NCI-H187 (cell line): ENCODE results near the gene FITM1.

Source experiments
- DNase-seq, 2 experiments: peaks; one replicate each; lab custom pipeline; 2025; lab: John Stamatoyannopoulos, UW

Gene FITM1

DNA sequence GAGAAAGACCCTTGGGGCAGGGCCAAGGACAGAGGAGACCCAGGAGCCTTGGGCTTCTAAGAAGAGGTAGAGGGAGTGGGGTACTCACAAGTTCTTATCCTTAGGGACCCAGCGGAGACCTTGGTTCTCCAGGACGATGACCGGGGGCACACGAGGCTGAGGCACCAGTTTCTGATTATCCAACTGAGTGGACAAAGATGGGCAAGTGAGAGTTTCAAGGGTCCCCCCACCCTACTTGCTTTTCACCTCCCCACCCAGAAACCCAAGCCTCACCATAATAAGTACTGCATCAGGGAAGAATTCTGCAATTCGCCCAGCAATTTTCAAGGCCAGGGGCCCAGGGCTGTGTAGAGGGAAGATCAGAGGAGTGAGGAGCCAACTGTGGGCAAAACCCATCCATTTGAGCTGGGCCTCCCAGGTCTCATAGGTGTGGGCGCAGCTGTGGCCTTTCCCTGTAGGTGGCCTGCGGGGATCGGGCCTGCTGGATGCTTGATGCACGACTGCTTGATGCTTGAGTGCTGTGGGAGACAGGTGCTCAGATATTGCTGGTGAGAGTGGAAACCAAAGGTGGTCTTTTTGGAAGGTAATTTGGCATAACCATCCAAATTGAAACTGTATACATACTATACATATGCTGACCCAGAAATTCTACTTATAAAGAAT is 8.9 kb downstream of the FITM1 start:
- DNase-seq, result no peak

DNA sequence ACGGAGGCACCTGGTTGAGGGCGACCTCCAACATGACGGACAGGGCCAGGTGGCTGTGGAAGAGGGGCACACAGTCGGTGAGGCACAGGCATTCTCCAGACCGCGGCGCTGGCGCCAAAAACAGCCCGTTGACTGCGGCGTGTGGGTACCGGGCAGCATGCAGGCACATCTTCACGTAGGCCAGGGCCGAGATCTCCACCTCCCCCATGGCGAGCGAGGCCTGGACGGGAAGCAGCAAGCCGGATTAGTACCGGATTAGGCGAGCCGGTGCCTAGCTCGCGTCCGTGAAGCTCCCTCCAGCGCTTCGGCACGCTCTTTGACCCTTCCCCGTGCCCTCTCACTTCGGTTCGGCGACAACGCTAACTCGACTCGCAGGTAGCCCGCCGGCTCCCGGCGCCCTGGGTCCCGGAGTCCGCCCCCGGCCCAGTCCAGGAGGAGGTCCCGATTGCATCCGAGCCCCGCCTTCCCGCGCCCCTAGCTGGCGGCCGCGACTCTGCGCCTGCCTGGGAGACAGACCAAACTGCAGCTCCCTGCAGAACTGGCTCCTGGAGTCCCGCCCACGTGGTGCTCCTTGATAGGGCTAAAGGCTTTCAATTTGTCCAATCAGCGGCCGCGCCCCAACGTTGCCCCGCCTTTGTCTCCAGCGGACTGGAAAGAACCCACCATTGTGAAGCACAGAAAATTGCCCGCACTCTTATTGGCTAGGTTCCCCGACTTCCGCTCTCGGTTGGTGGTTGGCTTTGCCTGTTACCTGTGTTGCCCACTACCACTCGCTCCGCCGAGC is 10.8 kb downstream of the FITM1 start, which contains the start of gene EMC9:
Gene EMC9 (minus strand): TSS at position 495 of the 784 bp plus-strand sequence. CDS start 287 bp downstream, at position 208.
- DNase-seq, result peak; percentile 99 to 100

DNA sequence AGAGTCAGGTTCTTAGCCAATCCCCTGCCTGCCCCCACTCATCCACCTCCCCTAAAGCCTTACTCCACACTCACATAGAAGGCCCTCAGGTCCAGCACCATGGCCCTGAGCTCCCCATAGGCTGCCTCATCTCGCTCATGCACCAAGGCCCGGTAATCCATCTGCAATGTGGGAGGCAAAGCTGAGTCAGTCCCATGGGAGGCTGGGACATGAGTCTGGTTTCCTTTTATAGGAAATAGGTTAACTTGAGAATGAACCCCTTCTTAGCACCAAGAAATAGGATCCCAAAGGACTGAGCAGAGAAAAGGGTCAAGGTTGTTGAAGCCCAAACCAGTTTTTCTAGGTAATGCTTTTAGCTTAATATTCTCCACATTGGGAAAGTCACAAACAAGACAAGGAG is 13.1 kb downstream of the FITM1 start:
- no peak for DNase-seq

DNA sequence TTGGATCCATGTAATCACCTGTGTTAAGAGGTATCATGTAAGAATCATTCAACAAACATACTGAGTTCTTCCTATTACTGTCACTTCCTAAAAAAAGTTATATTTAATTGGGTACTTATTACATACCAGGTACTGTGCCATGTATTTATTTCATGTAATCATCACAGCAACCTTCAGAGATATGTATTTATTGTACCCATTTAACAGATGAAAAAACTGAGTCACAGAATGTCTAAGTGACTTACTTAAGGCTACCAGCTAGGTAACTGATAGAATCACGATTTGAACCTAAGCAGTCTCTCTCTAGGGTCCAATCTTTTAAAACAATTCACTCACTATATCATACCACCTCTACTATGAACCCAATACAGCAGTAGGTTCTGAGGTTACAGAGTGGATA is 14.0 kb downstream of the FITM1 start:
- no peak for DNase-seq

DNA sequence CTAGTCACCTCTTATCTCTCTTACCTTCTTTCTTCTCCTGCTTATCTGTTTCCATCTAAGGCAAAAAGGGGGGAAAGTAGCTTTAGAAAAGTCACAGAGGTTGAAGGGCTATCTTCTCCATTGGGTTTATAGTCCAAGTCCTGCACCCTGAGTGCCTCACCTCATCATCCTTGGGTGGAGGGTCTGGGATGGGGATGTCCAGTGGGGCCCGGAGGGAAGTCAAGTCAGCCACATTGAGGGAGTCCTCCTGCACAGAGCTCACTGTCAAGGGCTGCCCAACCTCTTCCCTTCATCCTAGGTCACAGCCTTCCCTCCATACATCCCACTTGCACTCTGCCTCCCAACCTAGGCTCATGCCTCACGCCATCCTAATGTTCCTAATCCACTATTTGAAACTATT is 14.8 kb downstream of the FITM1 start:
- no peak for DNase-seq

DNA sequence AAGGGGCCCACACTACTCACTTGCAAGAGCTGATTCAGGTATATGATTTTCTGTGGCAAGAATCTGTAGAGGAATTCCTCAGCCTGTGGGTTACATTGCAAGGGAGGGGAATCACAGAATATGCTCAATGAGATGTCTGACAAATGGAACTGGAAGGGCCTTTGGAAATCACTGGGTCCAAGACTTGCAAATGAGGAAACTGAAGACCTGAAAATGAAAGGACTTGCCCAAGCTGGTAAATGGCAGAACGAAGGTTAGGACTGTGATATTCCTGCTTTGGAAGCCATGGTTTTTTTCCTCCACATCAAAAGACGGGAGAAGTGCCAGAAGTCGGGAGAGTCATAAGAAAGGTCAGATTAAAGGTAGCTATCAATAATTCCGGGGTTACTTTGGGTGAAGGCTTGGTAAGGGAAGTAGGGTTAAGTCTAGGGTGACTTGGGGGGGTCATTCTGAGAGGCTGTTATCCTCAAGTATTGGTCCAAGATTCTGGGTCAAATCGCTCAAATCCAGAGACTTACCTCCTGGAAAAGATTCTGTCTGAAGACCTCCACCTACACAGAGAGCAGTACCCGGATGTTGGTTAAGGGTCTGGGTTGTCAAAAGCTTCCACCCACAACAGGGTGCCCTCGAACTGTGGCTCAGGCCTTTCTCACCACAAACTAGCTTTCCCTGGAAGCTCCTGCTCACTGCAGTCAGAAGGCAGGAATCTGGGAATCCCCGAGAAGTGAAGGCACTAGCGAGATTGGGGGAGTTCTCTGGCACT is 15.4 kb downstream of the FITM1 start:
- DNase-seq, result peak in 1 of 2 experiments; percentile 87

DNA sequence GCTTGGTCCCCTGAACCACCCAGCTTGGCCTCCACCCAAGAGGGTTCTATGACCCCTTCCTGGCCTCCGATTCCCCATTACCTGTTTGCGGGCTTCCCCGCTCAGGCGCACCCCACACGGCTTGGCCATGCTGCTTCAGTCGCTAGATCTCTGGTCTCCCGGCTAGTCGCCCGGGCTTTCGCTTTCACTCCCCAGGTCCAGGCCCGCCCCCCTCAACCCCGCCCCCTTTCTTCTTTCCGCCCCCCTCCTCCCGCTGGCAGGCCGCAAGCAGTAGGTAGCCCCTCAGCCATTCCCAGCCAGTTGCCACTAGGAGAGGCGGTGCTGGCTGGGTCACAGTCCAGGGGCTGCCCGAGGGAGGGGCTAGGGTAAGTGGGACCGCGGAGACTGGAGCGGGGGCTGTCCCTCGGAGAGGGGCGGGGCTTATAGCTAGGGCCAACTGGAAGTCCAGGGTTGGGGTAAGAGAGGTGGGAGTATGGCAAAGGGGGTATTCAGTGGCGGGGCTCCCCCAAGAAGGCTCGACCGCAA is 16.1 kb downstream of the FITM1 start, which contains the start of gene PSME2:
Gene PSME2 (minus strand): TSS at position 158 of the 525 bp plus-strand sequence. CDS start 29 bp downstream, at position 129.
- peak; percentile 92 to 97 for DNase-seq

DNA sequence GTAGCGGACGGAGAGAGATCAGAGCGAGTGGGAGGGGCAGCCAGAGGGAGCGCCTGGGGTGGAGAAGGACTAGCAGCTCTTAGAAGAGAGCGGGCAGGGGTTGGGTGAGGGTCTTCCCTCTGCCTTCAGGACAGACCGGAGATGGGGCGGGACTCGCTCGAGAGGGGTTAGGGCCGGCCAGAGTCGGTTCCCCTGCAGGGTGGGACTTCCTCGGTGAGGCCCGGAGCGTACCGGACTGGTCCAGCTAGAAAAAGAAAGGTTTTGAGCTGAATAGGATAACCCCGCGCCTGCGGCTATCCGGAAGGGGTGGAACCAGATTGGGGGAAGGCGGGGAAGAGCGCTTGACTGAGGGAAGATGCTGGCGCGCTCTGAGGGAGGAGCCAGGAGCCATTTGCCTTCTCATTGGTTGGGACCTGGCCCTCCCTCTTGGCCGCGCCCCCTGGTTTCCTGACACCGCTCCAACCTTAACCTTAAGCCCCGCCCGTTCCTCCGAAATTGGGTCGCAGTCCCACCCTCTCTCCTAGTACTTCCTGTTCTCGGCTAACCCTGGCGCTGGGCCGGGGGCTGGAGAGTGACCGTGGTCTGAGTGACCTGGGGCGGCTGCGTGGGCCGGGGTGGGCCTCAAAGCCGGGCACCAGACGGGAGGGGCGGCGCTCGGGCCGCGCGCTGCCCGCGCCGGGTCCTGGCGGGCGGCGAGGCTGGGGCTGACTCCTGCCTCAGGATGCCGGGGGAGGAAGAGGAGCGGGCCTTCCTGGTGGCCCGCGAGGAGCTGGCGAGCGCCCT is 16.7 kb downstream of the FITM1 start, which contains the start of gene RNF31:
Gene RNF31 (plus strand): TSS at position 521 of the 783 bp plus-strand sequence. CDS start 201 bp downstream, at position 722.
- peak; percentile 96 to 98 for DNase-seq

DNA sequence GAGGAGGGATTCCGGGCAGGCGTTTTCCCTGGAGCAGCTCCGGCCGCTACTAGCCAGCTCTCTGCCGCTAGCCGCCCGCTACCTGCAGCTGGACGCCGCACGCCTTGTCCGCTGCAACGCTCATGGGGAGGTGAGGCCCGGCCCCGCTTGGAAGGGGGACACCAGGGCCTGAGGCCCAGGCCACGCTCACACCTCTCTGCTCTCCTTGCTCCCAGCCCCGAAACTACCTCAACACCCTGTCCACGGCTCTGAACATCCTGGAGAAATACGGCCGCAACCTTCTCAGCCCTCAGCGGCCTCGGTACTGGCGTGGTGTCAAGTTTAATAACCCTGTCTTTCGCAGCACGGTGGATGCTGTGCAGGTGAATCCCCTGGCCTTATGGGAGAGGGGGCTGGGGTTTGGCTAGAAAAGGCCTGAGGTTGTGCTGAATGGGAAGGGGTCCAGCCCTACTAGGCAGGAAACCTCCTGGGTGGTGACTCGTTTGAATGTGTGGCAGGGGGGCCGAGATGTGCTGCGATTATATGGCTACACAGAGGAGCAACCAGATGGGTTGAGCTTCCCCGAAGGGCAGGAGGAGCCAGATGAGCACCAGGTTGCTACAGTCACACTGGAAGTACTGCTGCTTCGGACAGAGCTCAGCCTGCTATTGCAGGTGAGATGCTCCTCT is 17.4 kb downstream of the FITM1 start:
- no peak for DNase-seq

DNA sequence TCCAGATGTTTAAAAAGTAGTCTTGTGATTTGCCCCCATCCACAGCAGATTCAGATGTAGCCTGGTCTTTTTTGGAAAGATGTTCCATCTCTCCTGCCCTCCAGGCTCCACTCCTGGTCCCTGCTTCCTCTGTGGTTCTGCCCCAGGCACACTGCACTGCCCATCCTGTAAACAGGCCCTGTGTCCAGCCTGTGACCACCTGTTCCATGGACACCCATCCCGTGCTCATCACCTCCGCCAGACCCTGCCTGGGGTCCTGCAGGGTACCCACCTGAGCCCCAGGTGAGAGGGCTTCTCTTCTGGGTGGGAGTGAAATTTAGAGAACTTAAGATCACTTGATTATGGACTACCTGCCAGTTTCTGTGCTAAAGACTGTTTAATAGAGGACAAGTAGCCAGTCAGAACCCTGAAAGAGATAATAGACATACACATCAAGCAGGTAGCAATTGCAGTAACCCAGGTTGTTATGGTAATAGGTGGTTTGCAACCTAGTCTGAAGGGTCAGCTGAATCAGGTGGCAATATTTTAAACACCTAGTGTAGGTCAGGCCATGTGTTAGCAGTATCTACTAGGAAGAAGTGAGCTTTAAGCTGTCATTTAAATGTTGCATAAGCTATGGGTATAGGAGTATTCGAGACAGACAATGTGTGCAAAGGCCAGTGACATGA is 19.0 kb downstream of the FITM1 start:
- no peak for DNase-seq

DNA sequence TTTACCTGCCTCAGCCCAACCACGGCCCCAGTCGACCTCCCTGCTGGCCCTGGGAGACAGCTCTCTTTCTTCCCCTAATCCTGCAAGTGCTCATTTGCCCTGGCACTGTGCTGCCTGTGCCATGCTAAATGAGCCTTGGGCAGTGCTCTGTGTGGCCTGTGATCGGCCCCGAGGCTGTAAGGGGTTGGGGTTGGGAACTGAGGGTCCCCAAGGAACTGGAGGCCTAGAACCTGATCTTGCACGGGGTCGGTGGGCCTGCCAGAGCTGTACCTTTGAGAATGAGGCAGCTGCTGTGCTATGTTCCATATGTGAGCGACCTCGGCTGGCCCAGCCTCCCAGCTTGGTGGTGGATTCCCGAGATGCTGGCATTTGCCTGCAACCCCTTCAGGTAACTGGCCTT is 19.6 kb downstream of the FITM1 start:
- DNase-seq, result no peak

DNA sequence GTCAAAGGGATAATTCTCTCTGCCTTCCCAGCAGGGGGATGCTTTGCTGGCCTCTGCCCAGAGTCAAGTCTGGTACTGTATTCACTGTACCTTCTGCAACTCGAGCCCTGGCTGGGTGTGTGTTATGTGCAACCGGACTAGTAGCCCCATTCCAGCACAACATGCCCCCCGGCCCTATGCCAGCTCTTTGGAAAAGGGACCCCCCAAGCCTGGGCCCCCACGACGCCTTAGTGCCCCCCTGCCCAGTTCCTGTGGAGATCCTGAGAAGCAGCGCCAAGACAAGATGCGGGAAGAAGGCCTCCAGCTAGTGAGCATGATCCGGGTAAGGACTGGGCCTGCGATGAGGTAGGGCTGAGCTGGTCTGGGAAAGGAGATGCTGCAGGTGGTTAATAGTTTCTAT is 20.1 kb downstream of the FITM1 start:
- DNase-seq, result no peak

DNA sequence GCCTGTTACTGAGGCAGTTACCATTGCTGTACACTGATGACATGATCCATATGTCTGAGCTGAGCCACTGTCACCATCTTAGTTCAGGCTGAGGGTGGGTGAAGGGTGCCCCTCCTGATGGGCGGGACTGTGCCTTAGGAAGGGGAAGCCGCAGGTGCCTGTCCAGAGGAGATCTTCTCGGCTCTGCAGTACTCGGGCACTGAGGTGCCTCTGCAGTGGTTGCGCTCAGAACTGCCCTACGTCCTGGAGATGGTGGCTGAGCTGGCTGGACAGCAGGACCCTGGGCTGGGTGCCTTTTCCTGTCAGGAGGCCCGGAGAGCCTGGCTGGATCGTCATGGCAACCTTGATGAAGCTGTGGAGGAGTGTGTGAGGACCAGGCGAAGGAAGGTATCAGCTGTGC is 20.5 kb downstream of the FITM1 start:
- DNase-seq, result no peak

DNA sequence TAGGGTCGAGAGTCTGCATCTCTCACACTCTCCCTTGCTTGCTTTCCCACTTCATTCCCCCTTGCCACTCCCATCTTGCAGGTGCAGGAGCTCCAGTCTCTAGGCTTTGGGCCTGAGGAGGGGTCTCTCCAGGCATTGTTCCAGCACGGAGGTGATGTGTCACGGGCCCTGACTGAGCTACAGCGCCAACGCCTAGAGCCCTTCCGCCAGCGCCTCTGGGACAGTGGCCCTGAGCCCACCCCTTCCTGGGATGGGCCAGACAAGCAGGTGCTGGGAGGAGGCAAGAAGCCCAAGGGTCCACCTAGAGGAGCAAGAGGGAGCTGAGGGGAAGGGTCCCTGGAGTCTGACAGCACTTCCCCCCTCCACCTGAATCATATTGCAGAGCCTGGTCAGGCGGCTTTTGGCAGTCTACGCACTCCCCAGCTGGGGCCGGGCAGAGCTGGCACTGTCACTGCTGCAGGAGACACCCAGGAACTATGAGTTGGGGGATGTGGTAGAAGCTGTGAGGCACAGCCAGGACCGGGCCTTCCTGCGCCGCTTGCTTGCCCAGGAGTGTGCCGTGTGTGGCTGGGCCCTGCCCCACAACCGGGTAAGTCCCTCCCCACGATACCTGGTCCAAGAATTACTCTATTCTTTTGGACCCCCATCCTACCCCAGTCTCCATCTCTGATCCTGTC is 21.1 kb downstream of the FITM1 start:
- DNase-seq, result no peak

DNA sequence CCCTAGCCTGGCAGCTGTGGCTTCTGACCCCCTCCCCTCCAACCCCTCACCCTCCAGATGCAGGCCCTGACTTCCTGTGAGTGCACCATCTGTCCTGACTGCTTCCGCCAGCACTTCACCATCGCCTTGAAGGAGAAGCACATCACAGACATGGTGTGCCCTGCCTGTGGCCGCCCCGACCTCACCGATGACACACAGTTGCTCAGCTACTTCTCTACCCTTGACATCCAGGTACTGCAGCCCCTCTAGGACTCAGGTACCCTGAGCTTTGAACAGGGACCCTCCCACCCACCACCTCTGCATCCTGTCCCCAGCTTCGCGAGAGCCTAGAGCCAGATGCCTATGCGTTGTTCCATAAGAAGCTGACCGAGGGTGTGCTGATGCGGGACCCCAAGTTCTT is 24.6 kb downstream of the FITM1 start:
- DNase-seq, result no peak

DNA sequence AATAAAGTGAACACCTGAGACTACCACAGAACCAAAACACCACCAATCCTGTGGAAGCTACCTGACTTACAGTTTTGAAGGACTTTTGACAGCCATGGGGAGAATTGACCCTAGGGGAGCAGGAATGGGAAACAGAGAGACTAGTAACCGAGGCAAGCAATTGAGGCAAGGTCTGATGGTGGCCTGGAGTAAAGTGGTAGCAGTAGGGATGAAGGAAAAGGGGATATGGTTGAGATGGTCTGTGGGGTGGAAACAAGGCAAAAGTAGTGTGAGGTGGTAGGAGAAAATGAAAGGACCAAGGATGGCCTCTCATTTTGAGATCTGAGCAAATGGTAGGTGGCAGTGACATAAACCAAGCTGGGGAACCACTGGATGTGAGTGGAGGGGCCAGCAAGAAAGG is 26.4 kb downstream of the FITM1 start:
- DNase-seq, result no peak

DNA sequence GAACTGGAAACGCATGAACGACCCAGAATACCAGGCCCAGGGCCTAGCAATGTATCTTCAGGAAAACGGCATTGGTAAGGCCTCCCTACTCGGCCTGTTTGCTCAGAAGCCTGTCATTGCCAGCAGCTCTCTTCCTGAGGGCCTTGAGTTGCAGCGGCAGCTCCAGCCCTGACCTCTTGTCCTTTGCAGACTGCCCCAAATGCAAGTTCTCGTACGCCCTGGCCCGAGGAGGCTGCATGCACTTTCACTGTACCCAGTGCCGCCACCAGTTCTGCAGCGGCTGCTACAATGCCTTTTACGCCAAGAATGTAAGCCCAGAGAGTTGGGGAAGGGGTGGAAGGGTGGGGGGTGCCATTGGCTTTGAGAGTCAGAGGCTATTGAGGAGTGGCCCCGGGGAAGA is 26.9 kb downstream of the FITM1 start:
- DNase-seq, result no peak

DNA sequence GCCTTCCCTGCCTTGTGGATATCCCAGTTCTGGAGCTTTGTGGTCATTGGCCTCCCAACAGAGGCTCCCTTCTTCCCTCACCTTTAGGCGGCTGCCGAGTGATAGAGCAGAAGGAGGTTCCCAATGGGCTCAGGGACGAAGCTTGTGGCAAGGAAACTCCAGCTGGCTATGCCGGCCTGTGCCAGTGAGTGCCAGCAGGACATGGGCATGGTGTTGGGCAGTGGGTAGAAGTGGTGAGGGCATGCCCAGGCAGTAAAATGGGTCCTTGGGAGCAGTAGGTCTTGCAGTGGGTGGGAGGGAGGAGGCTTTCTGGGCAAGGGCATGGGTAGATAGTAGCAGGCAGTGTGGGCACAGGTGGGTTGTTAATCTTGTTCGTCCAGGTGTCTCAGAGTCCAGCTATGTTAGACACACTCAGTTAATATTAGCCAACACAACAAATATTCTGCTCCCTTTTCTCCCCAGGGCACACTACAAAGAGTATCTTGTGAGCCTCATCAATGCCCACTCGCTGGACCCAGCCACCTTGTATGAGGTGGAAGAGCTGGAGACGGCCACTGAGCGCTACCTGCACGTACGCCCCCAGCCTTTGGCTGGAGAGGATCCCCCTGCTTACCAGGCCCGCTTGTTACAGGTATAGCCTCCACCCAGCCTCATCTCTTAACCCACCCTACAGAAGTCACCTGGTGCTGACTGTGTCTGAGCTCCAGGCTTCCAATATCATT is 29.5 kb downstream of the FITM1 start:
- no peak for DNase-seq

DNA sequence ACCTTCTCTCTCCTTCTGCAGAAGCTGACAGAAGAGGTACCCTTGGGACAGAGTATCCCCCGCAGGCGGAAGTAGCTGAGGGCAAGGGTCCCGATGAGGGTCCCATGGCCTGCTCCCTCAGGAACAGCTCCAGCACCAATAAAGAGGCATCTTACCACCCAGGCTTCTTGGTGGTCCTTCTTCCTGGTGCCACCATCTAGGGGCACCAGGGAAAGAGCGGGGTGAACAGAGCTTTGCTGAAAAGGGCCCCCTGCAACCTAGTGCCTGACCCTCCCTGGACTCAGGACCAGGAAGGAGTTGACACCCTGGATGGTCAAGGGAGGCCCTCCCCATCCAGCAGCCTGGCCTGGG is 30.0 kb downstream of the FITM1 start:
- no peak for DNase-seq
